MM.1S (cell line): ENCODE measurements around the gene GSX1.

ENCODE experiments used
- DNase-seq: peaks from one replicate; pipeline ENCODE4 v3.0.0-alpha.2; 2015
- H2AFZ ChIP-seq: fragments of 300-600 bp; sonication (generic); 2 replicates; pipeline ENCODE4 v1.6.0; 2016; ENCODE audit warnings: antibody characterized with exemption, low read length
- H3F3A ChIP-seq: fragments of 300-600 bp; sonication (generic); 2 replicates; pipeline ENCODE4 v1.6.1; 2016; ENCODE audit warnings: mild to moderate bottlenecking, antibody characterized with exemption, low read length, moderate library complexity, mixed read lengths; ENCODE audit not compliant: insufficient read depth
- H3K27ac ChIP-seq: fragments of 300-600 bp; sonication (generic); 2 replicates; pipeline ENCODE4 v1.5.1; 2016; ENCODE audit warnings: mild to moderate bottlenecking, low read length
- H3K27me3 ChIP-seq: fragments of 300-600 bp; sonication (generic); replicated peaks from 2 replicates; pipeline ENCODE4 v1.6.0; 2016; ENCODE audit warnings: low read length; ENCODE audit not compliant: insufficient read depth
- H3K36me3 ChIP-seq: fragments of 300-600 bp; sonication (generic); replicated peaks from 2 replicates; pipeline ENCODE4 v1.6.1; 2016; ENCODE audit warnings: mild to moderate bottlenecking, low read length, mixed read lengths; ENCODE audit not compliant: insufficient read depth
- H3K4me1 ChIP-seq: fragments of 300-600 bp; sonication (generic); 2 replicates; pipeline ENCODE4 v1.6.1; 2016; ENCODE audit warnings: low read length, mixed read lengths
- H3K4me2 ChIP-seq: fragments of 300-600 bp; sonication (generic); 2 replicates; pipeline ENCODE4 v1.6.0; 2016; ENCODE audit warnings: low read depth, low read length
- H3K4me3 ChIP-seq: fragments of 300-600 bp; sonication (generic); 2 replicates; pipeline ENCODE4 v1.5.1; 2016; ENCODE audit warnings: low read length, mixed read lengths
- H3K79me2 ChIP-seq: fragments of 300-600 bp; sonication (generic); 2 replicates; pipeline ENCODE4 v1.6.1; 2016; ENCODE audit warnings: mixed run types, low read length, mixed read lengths
- H3K9ac ChIP-seq: fragments of 300-600 bp; sonication (generic); 2 replicates; pipeline ENCODE4 v1.6.1; 2016; ENCODE audit warnings: low read length, mixed read lengths
- H3K9me2 ChIP-seq: fragments of 300-600 bp; sonication (generic); replicated peaks from 2 replicates; pipeline ENCODE4 v1.6.1; 2016; ENCODE audit warnings: mild to moderate bottlenecking, low read length, mixed read lengths; ENCODE audit not compliant: insufficient read depth
- H3K9me3 ChIP-seq: fragments of 300-600 bp; sonication (generic); replicated peaks from 2 replicates; pipeline ENCODE4 v1.6.1; 2016; ENCODE audit warnings: mild to moderate bottlenecking, low read length, mixed read lengths; ENCODE audit not compliant: insufficient read depth
- H4K20me1 ChIP-seq: fragments of 300-600 bp; sonication (generic); 2 replicates; pipeline ENCODE4 v1.6.1; 2016; ENCODE audit warnings: mild to moderate bottlenecking, low read length, moderate library complexity, mixed read lengths; ENCODE audit not compliant: insufficient read depth
- EZH2 ChIP-seq: fragments of 300-600 bp; sonication (generic); optimal IDR thresholded peaks from 2 replicates; pipeline ENCODE3; 2017; ENCODE audit warnings: low read depth, mild to moderate bottlenecking, antibody characterized with exemption, low read length, mixed read lengths
- EZH2phosphoT487 ChIP-seq: fragments of 300-600 bp; sonication (generic); IDR thresholded peaks from 2 replicates; pipeline ENCODE4 v1.6.1; 2018; ENCODE audit warnings: antibody characterized with exemption, low read length
- TF ChIP-seq, protein P1 (sequence below): fragments of 300-600 bp; sonication (generic); IDR thresholded peaks from 2 replicates; pipeline ENCODE4 v1.5.1; 2016; ENCODE audit warnings: antibody characterized with exemption, low read length, mixed read lengths

The GSX1 gene

DNA sequence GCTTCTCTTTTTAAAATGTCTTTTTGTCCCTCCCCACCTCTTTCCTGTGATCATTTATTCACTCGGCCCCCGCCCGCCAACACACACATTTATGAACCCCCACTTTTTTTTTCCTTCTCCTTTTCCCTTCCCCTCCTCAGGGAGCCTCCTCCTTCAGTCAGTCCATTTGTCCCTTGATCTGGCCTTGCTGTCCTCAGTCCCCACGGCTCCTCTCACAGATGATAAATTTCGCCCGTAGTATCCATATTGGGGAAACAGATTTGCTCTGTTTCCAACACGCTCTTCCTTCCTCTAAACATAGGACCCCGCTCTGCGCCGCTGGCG, 2.0 kb downstream of the GSX1 start:
- Histone ChIP-seq H3K27me3 (no peaks in the 10 kb centered on the region; the same call in none of the 2 replicates), H3K27ac (no peak overlapping the region), H3K9me3 (no peaks in the 10 kb centered on the region), H3F3A (no peaks in the 10 kb centered on the region), H3K4me3 (no peak overlapping the region), H3K9ac (no peak overlapping the region), H2AFZ (no peak overlapping the region), H3K36me3 (no peaks in the 10 kb centered on the region), H3K79me2 (no peaks in the 10 kb centered on the region), H4K20me1 (no peaks in the 10 kb centered on the region), H3K9me2 (no peaks in the 10 kb centered on the region), H3K4me1 (no peaks in the 10 kb centered on the region), H3K4me2 (no peak overlapping the region)
- no peak for TF ChIP-seq EZH2phosphoT487
- no peak for TF ChIP-seq EZH2
- TF ChIP-seq, protein P1, sequence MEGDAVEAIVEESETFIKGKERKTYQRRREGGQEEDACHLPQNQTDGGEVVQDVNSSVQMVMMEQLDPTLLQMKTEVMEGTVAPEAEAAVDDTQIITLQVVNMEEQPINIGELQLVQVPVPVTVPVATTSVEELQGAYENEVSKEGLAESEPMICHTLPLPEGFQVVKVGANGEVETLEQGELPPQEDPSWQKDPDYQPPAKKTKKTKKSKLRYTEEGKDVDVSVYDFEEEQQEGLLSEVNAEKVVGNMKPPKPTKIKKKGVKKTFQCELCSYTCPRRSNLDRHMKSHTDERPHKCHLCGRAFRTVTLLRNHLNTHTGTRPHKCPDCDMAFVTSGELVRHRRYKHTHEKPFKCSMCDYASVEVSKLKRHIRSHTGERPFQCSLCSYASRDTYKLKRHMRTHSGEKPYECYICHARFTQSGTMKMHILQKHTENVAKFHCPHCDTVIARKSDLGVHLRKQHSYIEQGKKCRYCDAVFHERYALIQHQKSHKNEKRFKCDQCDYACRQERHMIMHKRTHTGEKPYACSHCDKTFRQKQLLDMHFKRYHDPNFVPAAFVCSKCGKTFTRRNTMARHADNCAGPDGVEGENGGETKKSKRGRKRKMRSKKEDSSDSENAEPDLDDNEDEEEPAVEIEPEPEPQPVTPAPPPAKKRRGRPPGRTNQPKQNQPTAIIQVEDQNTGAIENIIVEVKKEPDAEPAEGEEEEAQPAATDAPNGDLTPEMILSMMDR: no peak
- DNase-seq: no peak

DNA sequence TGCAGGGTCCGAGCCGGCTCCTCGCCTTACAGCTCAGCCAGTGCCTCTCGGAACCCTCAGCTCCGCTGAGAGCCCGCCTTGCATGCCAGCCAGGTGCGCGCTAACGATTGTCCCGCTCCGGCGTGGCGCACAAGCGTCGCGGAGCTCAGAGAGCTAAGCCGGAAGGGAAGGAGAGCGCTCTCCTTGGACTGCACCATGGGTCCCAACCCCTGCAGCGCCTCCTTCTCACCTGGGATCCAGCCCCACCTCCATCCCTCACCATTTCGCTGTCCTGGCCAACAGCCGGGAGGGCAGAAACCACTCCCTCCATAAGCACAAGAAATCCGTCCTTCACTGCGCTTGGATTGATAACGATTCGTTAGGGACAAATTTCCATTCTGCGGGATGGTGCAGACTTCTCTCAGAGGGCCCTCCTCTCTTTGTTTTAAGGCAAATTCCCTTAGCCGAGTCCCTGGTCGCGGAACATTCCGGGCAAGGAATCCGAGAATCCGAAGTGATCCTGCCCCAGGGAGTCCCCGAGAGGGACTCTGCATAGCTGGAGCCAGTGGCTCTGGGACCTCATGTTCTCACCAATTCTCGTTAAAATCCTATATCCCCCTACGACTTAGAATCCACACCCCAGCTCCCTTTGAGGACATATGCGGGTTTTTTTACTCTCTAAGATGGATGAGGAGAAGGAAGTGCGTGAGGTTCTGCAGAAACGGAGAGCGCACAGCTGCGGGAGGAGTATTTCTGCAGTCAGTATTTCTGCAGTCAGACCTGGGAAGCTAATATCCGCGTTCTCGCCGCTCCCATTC, 2.8 kb downstream of the GSX1 start:
- H3K4me3 ChIP-seq: no peak overlapping the region
- DNase-seq: no peak
- no peaks in the 10 kb centered on the region; the same call in 1 of the 2 replicates for H3K27me3 ChIP-seq
- no peaks in the 10 kb centered on the region for H3K9me3 ChIP-seq
- no peaks in the 10 kb centered on the region for H3K36me3 ChIP-seq
- no peaks in the 10 kb centered on the region for H4K20me1 ChIP-seq
- H3F3A ChIP-seq: no peaks in the 10 kb centered on the region
- TF ChIP-seq EZH2 (no peak), EZH2phosphoT487 (no peak)
- TF ChIP-seq, protein P1: no peak
- H3K9ac ChIP-seq: no peak overlapping the region
- H3K79me2 ChIP-seq: no peaks in the 10 kb centered on the region
- H3K4me1 ChIP-seq: no peaks in the 10 kb centered on the region
- no peak overlapping the region for H2AFZ ChIP-seq
- H3K4me2 ChIP-seq: no peak overlapping the region
- H3K27ac ChIP-seq: no peak overlapping the region
- no peaks in the 10 kb centered on the region for H3K9me2 ChIP-seq

DNA sequence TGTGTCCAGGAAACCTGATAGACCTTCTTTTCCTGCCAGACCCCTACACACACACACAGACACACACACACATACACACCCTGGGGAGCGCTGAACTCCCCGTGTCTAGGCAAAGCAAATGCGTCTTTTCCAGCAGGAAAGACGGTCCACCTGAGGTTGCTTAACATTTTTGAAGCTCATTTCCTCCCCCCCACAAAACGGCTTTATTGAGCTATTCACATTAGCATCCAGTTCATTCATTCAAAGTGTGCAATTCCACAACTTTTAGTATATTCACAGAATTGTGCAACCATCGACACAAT, 3.4 kb downstream of the GSX1 start:
- Histone ChIP-seq H3K4me1 (no peaks in the 10 kb centered on the region), H3K9me2 (no peaks in the 10 kb centered on the region), H3K4me2 (no peak overlapping the region), H3K27me3 (no peaks in the 10 kb centered on the region; the same call in 1 of the 2 replicates), H3K36me3 (no peaks in the 10 kb centered on the region), H3F3A (no peaks in the 10 kb centered on the region), H3K4me3 (no peak overlapping the region), H3K79me2 (no peaks in the 10 kb centered on the region), H4K20me1 (no peaks in the 10 kb centered on the region), H3K9me3 (no peaks in the 10 kb centered on the region), H2AFZ (no peak overlapping the region), H3K27ac (no peak overlapping the region), H3K9ac (no peak overlapping the region)
- TF ChIP-seq, protein P1: no peak
- TF ChIP-seq EZH2phosphoT487 (no peak), EZH2 (no peak)
- no peak for DNase-seq
